K562 (cell line): ENCODE results near the gene DKC1. TPM values are rescaled to one million over a fixed set of nuclear protein-coding genes. Genes with fewer than 3 reads are reported as not detected.

Experiments
- MXI1 ChIP-seq: IDR thresholded peaks from 2 replicates; pipeline ENCODE4 v1.6.1; 2011; ENCODE audit warnings: low read depth, mild to moderate bottlenecking, improper control_type of control experiment, low read length
- POLR2AphosphoS5 ChIP-seq: IDR thresholded peaks from 2 replicates; pipeline ENCODE4 v1.6.1; 2011; ENCODE audit warnings: mild to moderate bottlenecking, low read depth, low read length, moderate library complexity; ENCODE audit not compliant: control insufficient read depth, insufficient read depth
- ZBTB34 ChIP-seq: fragments of 250-450 bp; sonication (Bioruptor Pico); IDR thresholded peaks from 2 replicates; pipeline ENCODE4 v1.8.0; 2021; ENCODE audit warnings: mild to moderate bottlenecking, moderate library complexity
- ZBTB40 ChIP-seq, 2 experiments: fragments of 450-650 bp in 1 of 2; sonication (generic) in 1 of 2; formaldehyde crosslinking in 1 of 2; IDR thresholded peaks; 2 replicates each; pipeline versions ENCODE4 v1.7.1 to v1.9.0; 2016 to 2022; ENCODE audit warnings: inconsistent platforms in 1 of 2, mild to moderate bottlenecking in 1 of 2, missing genetic modification reagents in 1 of 2
- ZBTB5 ChIP-seq: fragments of 450-650 bp; IDR thresholded peaks from 2 replicates; pipeline ENCODE4 v1.6.1; 2017; ENCODE audit warnings: antibody characterized with exemption
- polyA plus RNA-seq, 8 experiments: library from polyadenylated mRNA; depleted of rRNA in 4 of 8; stranded (reverse) in 5 of 8; unstranded in 3 of 8; fragments of >200 nt; fragmentation: Nextera tagmentation in 2 of 8; fragmentation: Illumina TruSeq in 1 of 8; extraction: Ambion mirVana in 2 of 8; extraction: Trizol in 1 of 8; gene quantifications; 2 replicates each; pipeline versions ENCODE4 v1.2.1 to v1.2.3, GENCODE V29; 2011 to 2014; ENCODE audit warnings: inconsistent platforms in 1 of 8, missing spikeins in 1 of 8
- total RNA-seq, 7 experiments: library from RNA; depleted of rRNA in 6 of 7; stranded (reverse); fragments of >200 nt in 6 of 7; fragmentation: Illumina TruSeq in 2 of 7; extraction: Trizol in 2 of 7; gene quantifications; 2 replicates each; pipeline versions ENCODE4 v1.2.1 to v1.2.3, GENCODE V29; 2011 to 2021; ENCODE audit warnings: low replicate concordance in 1 of 7
- TF ChIP-seq, protein P1 (sequence below): sonication (generic); formaldehyde crosslinking; IDR thresholded peaks from 2 replicates; pipeline ENCODE4 v1.8.0; 2022; ENCODE audit warnings: mild to moderate bottlenecking, missing genetic modification reagents
- TF ChIP-seq, protein P2 (sequence below): fragments of 250-450 bp; sonication (Bioruptor Pico); IDR thresholded peaks from 2 replicates; pipeline ENCODE4 v1.4.0; 2020; ENCODE audit warnings: mild to moderate bottlenecking

The DKC1 gene
- total and polyA plus RNA-seq, 9 of the 15 experiments (the other 6 are each of a cell fraction or from before 2014, with no cell fraction given) = 205 to 313 (median 219) TPM

DNA sequence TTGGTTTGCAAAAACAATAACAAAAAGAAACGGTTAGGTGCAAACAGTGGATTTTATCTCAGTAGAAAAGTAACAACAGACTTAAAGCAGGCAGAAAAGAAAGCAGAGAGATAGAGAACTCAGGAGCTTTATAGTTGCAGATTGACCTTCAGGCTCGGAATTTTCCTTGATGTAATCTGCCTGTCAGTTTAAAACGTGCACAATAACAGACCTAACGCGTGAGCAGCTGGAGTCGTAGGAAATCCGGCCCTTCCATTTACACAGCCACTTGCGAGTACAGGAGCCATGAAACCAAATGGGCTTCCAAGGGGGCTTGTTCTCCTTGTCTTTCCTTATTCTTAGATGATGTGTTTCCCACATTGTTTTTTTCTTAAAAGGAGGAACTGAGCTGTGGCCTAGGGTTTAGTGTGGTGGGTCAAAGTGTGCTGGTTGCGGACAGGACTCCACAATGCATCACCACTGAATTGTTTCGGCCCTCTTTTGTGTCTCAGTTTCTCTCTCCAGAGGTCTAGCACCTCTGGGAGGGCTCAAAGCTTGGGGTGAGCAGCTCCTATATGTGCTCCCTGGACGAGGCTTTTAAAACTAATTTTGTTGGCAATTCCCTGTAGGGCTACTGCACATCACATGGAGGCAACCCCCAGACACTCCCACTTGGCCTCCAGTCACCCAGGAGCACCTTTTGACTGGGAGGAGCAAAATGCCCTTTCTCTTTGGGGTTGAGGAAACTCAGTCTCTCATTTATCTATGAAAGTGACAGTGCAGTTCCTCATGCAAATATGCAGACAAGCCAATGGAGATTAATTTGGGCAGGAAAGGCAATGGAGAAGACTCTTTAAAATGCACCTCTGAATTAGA, 56.5 kb downstream of the DKC1 start (continued):
- TF ChIP-seq, protein P1, sequence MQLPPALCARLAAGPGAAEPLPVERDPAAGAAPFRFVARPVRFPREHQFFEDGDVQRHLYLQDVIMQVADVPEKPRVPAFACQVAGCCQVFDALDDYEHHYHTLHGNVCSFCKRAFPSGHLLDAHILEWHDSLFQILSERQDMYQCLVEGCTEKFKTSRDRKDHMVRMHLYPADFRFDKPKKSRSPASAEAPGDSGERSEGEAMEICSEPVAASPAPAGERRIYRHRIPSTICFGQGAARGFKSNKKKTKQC (CRISPR knock-in tag) = no peak
- no peak for TF ChIP-seq POLR2AphosphoS5
- TF ChIP-seq ZBTB40 (IDR thresholded peaks at IDR 0.05) = no peak
- no peak for TF ChIP-seq ZBTB40 (CRISPR knock-in tag; IDR thresholded peaks at IDR 0.05)
- no peak for TF ChIP-seq ZBTB34
- TF ChIP-seq, protein P2, sequence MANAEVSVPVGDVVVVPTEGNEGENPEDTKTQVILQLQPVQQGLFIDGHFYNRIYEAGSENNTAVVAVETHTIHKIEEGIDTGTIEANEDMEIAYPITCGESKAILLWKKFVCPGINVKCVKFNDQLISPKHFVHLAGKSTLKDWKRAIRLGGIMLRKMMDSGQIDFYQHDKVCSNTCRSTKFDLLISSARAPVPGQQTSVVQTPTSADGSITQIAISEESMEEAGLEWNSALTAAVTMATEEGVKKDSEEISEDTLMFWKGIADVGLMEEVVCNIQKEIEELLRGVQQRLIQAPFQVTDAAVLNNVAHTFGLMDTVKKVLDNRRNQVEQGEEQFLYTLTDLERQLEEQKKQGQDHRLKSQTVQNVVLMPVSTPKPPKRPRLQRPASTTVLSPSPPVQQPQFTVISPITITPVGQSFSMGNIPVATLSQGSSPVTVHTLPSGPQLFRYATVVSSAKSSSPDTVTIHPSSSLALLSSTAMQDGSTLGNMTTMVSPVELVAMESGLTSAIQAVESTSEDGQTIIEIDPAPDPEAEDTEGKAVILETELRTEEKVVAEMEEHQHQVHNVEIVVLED (CRISPR knock-in tag) = no peak
- no peak for TF ChIP-seq ZBTB5
- no peak for TF ChIP-seq MXI1
